NCI-H146 (cell line): Measurements from ENCODE around the gene CPNE6.

ENCODE experiments used
- DNase-seq: peaks from one replicate; lab custom pipeline; 2025; lab: John Stamatoyannopoulos, UW

CPNE6 gene

GRCh38 chr14:24054646-24055045 is 16.7 kb upstream of the CPNE6 start:
- DNase-seq, result no peak

GRCh38 chr14:24055971-24056799 is 15.2 kb upstream of the CPNE6 start:
- DNase-seq, result no peak

- DNase-seq, result no peak
Observed at GRCh38 chr14:24056800-24057184, 14.6 kb upstream of the CPNE6 start.

GRCh38 chr14:24057271-24057670 is 14.1 kb upstream of the CPNE6 start:
- no peak for DNase-seq

GRCh38 chr14:24057867-24058259 is 13.5 kb upstream of the CPNE6 start:
- no peak for DNase-seq

GRCh38 chr14:24058260-24058950 is 13.0 kb upstream of the CPNE6 start:
- DNase-seq, result peak; percentile 60

GRCh38 chr14:24058951-24059475 is 12.3 kb upstream of the CPNE6 start:
- DNase-seq, result no peak

GRCh38 chr14:24059841-24060388 is 11.4 kb upstream of the CPNE6 start:
- no peak for DNase-seq

- no peak for DNase-seq
Observed at GRCh38 chr14:24060443-24060842, 10.9 kb upstream of the CPNE6 start.

- DNase-seq, result no peak
Observed at GRCh38 chr14:24060984-24061913, 10.1 kb upstream of the CPNE6 start.

GRCh38 chr14:24062216-24062980 is 9.0 kb upstream of the CPNE6 start:
- DNase-seq, result no peak

- no peak for DNase-seq
Observed at GRCh38 chr14:24063263-24063836, 8.0 kb upstream of the CPNE6 start.

GRCh38 chr14:24064091-24064795 is 7.1 kb upstream of the CPNE6 start:
- DNase-seq, result no peak

GRCh38 chr14:24064856-24065255 is 6.5 kb upstream of the CPNE6 start:
- DNase-seq, result no peak

GRCh38 chr14:24065408-24065807 is 6.0 kb upstream of the CPNE6 start:
- no peak for DNase-seq

GRCh38 chr14:24066496-24067132 is 4.7 kb upstream of the CPNE6 start:
- DNase-seq, result no peak

GRCh38 chr14:24067133-24068082 is 4.0 kb upstream of the CPNE6 start:
- no peak for DNase-seq

GRCh38 chr14:24068711-24069410 is 2.5 kb upstream of the CPNE6 start:
- DNase-seq, result no peak
